Body of pancreas (tissue), 4 donors: Measurements from ENCODE around the gene IFIT2. TPM values are rescaled to one million over a fixed set of nuclear protein-coding genes. Genes with fewer than 3 reads are reported as not detected.
"Not testable (repeated sequence)": the region's sequence is repeated elsewhere in the genome, so short reads cannot be mapped to it uniquely, and the experiment has no call there.

Source experiments
- ATAC-seq: fragments of 150-250 bp; one replicate; pipeline ENCODE4 v1.9.1; 2016
- DNase-seq, 4 donors: peaks; one replicate each; pipeline ENCODE4 v3.0.0-alpha.2; 2019
- H3K27ac ChIP-seq, 4 donors: fragments of 200-600 bp; sonication (generic); 1 replicate in 3 of 4; 2 replicates in 1 of 4; pipeline versions ENCODE4 v1.5.1 to v1.6.1; 2016 to 2019; ENCODE audit warnings: mild to moderate bottlenecking in 1 of 4, mixed read lengths in 1 of 4, moderate library complexity in 1 of 4
- H3K27me3 ChIP-seq, 2 donors: fragments of 200-600 bp; sonication (generic); one replicate each; pipeline ENCODE4 v1.6.0; 2016; ENCODE audit warnings: mild to moderate bottlenecking in 1 of 2
- H3K36me3 ChIP-seq, 2 donors: fragments of 200-600 bp; sonication (generic); replicated peaks in 1 of 2; 2 replicates each; pipeline ENCODE4 v1.5.1; 2016; ENCODE audit warnings: low read depth in 2 of 2; ENCODE audit not compliant: insufficient read depth in 1 of 2
- H3K4me1 ChIP-seq: fragments of 200-600 bp; sonication (generic); one replicate; pipeline ENCODE4 v1.6.0; 2016
- H3K4me3 ChIP-seq, 2 donors: fragments of 200-600 bp; sonication (generic); 1 replicate in 1 of 2; 2 replicates in 1 of 2; pipeline ENCODE4 v1.5.1; 2016 to 2019
- H3K9me3 ChIP-seq, 3 donors: fragments of 200-600 bp; sonication (generic); 1 replicate in 2 of 3; 2 replicates in 1 of 3; pipeline ENCODE4 v1.5.1; 2016
- CTCF ChIP-seq, 7 experiments: fragments of 450-650 bp in 4 of 7; fragments of 200-600 bp in 3 of 7; sonication (generic) in 3 of 7; IDR thresholded peaks; one replicate each; pipeline ENCODE4 v1.5.1; 2016 to 2019; ENCODE audit warnings: antibody characterized with exemption in 7 of 7
- POLR2A ChIP-seq, 3 donors: fragments of 450-650 bp; IDR thresholded peaks; one replicate each; pipeline ENCODE4 v1.6.1; 2016; ENCODE audit warnings: antibody characterized with exemption in 3 of 3, mild to moderate bottlenecking in 2 of 3
- WGBS, 2 donors: methylation state at CpG; one replicate each; pipeline ENCODE4 v1.1.5; 2017; 5-methylcytosine and 5-hydroxymethylcytosine counted together
- intact Hi-C: fragments of 100-400 bp; cut with DNase I; formaldehyde crosslinking; loops from one replicate; pipeline ENCODE4 v1.15.1; 2023
- total RNA-seq, 2 donors: library from RNA; depleted of rRNA; stranded (reverse); fragments of >200 nt; gene quantifications; one replicate each; pipeline ENCODE4 v1.1.0, GENCODE V29; 2016

The IFIT2 gene
- total RNA-seq, 2 donors from 2014 or later = 1.6 TPM; not detected in 1

GRCh38 chr10:89309156-89310055 is 7.6 kb downstream of the IFIT2 start:
- 87 to 93% methylated on average over 7 of the region's 7 CpGs for WGBS, 2 donors
- Histone ChIP-seq H3K4me1 (no peaks in the 10 kb centered on the region), H3K4me3 (no peak overlapping the region), H3K27me3 (no peaks in the 10 kb centered on the region), H3K36me3 (no peaks in the 10 kb centered on the region), H3K27ac (no peak overlapping the region), H3K9me3 (no peaks in the 10 kb centered on the region)
- ATAC-seq (no peak), DNase-seq (no peak)
- intact Hi-C loops = no loop called here
- TF ChIP-seq CTCF (IDR thresholded peaks at IDR 0.05) (no peak), POLR2A (IDR thresholded peaks at IDR 0.05) (no peak)

GRCh38 chr10:89310056-89310893 is 8.4 kb downstream of the IFIT2 start:
- H3K4me3 ChIP-seq = no peak overlapping the region
- no peaks in the 10 kb centered on the region for H3K36me3 ChIP-seq
- no peaks in the 10 kb centered on the region for H3K27me3 ChIP-seq
- no peak for DNase-seq
- no peaks in the 10 kb centered on the region for H3K9me3 ChIP-seq
- intact Hi-C loops = no loop called here
- no peak for ATAC-seq
- no peaks in the 10 kb centered on the region for H3K4me1 ChIP-seq
- TF ChIP-seq CTCF (IDR thresholded peaks at IDR 0.05) (no peak), POLR2A (IDR thresholded peaks at IDR 0.05) (no peak)
- H3K27ac ChIP-seq = no peak overlapping the region
- WGBS, 2 donors = 88 to 93% methylated on average over 2 of the region's 2 CpGs

- Histone ChIP-seq H3K4me1 (no peaks in the 10 kb centered on the region), H3K27ac (no peak overlapping the region), H3K27me3 (no peaks in the 10 kb centered on the region), H3K4me3 (no peak overlapping the region), H3K9me3 (no peaks in the 10 kb centered on the region), H3K36me3 (no peaks in the 10 kb centered on the region)
- TF ChIP-seq CTCF (IDR thresholded peaks at IDR 0.05) = no peak
- no peak for TF ChIP-seq POLR2A (IDR thresholded peaks at IDR 0.05)
- no peak for DNase-seq
- intact Hi-C loops = no loop called here
- 60 to 79% methylated on average over 1 of the region's 1 CpG for WGBS, 2 donors
- ATAC-seq = no peak
These were observed 11.1 kb downstream of the IFIT2 start for GRCh38 chr10:89312973-89313372.

GRCh38 chr10:89314676-89315075 is 12.8 kb downstream of the IFIT2 start:
- Histone ChIP-seq H3K27me3 (no peaks in the 10 kb centered on the region), H3K27ac (no peak overlapping the region), H3K9me3 (no peaks in the 10 kb centered on the region), H3K36me3 (no peaks in the 10 kb centered on the region), H3K4me1 (no peaks in the 10 kb centered on the region), H3K4me3 (no peak overlapping the region)
- no peak for TF ChIP-seq POLR2A (IDR thresholded peaks at IDR 0.05)
- no peak for DNase-seq
- ATAC-seq = no peak
- intact Hi-C loops = no loop called here

- H3K27ac ChIP-seq, H3K4me1 ChIP-seq, H3K9me3 ChIP-seq, H3K4me3 ChIP-seq, DNase-seq, H3K36me3 ChIP-seq, ATAC-seq, H3K27me3 ChIP-seq, intact Hi-C loops: not testable (repeated sequence)
- WGBS, 2 donors = 94 to 96% methylated on average over 4 of the region's 4 CpGs
These were observed 16.2 kb downstream of the IFIT2 start for GRCh38 chr10:89318047-89318446.

GRCh38 chr10:89325081-89325480 is 23.2 kb downstream of the IFIT2 start:
- intact Hi-C loops, ATAC-seq: not testable (repeated sequence)

GRCh38 chr10:89325856-89326255 is 24.0 kb downstream of the IFIT2 start:
- WGBS, 2 donors = 70 to 81% methylated on average over 2 of the region's 2 CpGs
- intact Hi-C loops, H3K27ac ChIP-seq, H3K4me3 ChIP-seq, ATAC-seq, H3K27me3 ChIP-seq, H3K36me3 ChIP-seq, DNase-seq, H3K9me3 ChIP-seq: not testable (repeated sequence)
- peaks cover 23% of the 10 kb centered on the region for H3K4me1 ChIP-seq

More at GRCh38 chr10:89325081-89325480, 23.2 kb downstream of the IFIT2 start:
- not testable (repeated sequence) for DNase-seq, H3K4me3 ChIP-seq, H3K27ac ChIP-seq, H3K36me3 ChIP-seq, H3K27me3 ChIP-seq, H3K9me3 ChIP-seq
- peaks cover 16% of the 10 kb centered on the region for H3K4me1 ChIP-seq
